HCT116 (cell line): Measurements from ENCODE around the gene MOSPD3. TPM values are rescaled to one million over a fixed set of nuclear protein-coding genes. Genes with fewer than 3 reads are reported as not detected.
A peak's percentile ranks its signal among the peaks of the same experiment; 100 is the strongest.

ENCODE experiments used
- ATAC-seq: fragments of 200-7000 bp; cut with Tn5 transposase; 2 replicates; pipeline ENCODE4 v1.9.1; 2020; ENCODE audit warnings: mild to moderate bottlenecking, moderate library complexity
- BruUV-seq: library from RNA; stranded (reverse); fragments of 400-500 nt; replicated peaks from 2 replicates; lab custom pipeline; 2021; lab: Mats Ljungman, UMichigan
- CTCF ChIA-PET: fragments of 300-600 bp; sonication (Branson Sonifier 250); formaldehyde crosslinking; loops from one replicate; lab custom pipeline; 2021; ENCODE audit warnings: antibody characterized with exemption; lab: Charles Lee
- POLR2A ChIA-PET: fragments of 300-600, 350-600 bp; sonication (Branson Sonifier 250); formaldehyde crosslinking; loops from one replicate; lab custom pipeline; 2021; ENCODE audit warnings: antibody characterized with exemption; lab: Charles Lee
- RAD21 ChIA-PET, 2 experiments: fragments of 300-600 bp; sonication (Branson Sonifier 250); formaldehyde crosslinking; loops; one replicate each; lab custom pipeline; 2023; ENCODE audit warnings: low total read pairs in 2 of 2; ENCODE audit not compliant: uncharacterized antibody in 2 of 2, unreplicated experiment in 2 of 2, low non-redundant PET in 1 of 2; lab: Charles Lee
- DNase-seq: peaks from one replicate; pipeline ENCODE4 v3.0.0-alpha.2; 2010; ENCODE audit warnings: low read depth, low spot score
- H2AFZ ChIP-seq: fragments of 200-600 bp; shearing (Covaris generic), sonication (generic); 2 replicates; pipeline ENCODE4 v1.6.1; 2017; ENCODE audit warnings: low read depth, mixed run types, mixed read lengths, antibody characterized with exemption, low read length; ENCODE audit not compliant: poor library complexity, severe bottlenecking
- H3K27ac ChIP-seq: 2 replicates; pipeline ENCODE4 v1.5.1; 2012; ENCODE audit warnings: low read depth, low read length
- H3K27me3 ChIP-seq: fragments of 200-600 bp; sonication (generic); 2 replicates; pipeline ENCODE4 v1.6.1; 2016; ENCODE audit warnings: mixed run types, low read length, mixed read lengths; ENCODE audit not compliant: insufficient read depth
- H3K36me3 ChIP-seq, 2 experiments: fragments of 200-500 bp in 1 of 2; fragments of 200-600 bp in 1 of 2; sonication (Bioruptor generic) in 1 of 2; sonication (generic) in 1 of 2; 2 replicates each; pipeline versions ENCODE4 v1.5.1 to v1.6.1; 2014 to 2016; ENCODE audit warnings: low read length in 2 of 2, inconsistent platforms in 1 of 2, mixed read lengths in 1 of 2, mixed run types in 1 of 2; ENCODE audit not compliant: insufficient read depth in 2 of 2, control insufficient read depth in 1 of 2
- H3K4me1 ChIP-seq, 2 experiments: fragments of 200-600 bp in 1 of 2; sonication (generic) in 1 of 2; 2 replicates each; pipeline versions ENCODE4 v1.5.1 to v1.6.1; 2012 to 2017; ENCODE audit warnings: low read length in 2 of 2, inconsistent platforms in 1 of 2, mild to moderate bottlenecking in 1 of 2, mixed read lengths in 1 of 2, mixed run types in 1 of 2, moderate library complexity in 1 of 2; ENCODE audit not compliant: insufficient read depth in 2 of 2, control insufficient read depth in 1 of 2
- H3K4me2 ChIP-seq: fragments of 200-600 bp; sonication (generic); 2 replicates; pipeline ENCODE4 v1.6.1; 2017; ENCODE audit warnings: mixed run types, low read length, mixed read lengths
- H3K4me3 ChIP-seq, 2 experiments: fragments of 200-600 bp in 1 of 2; sonication (generic) in 1 of 2; replicated peaks in 1 of 2; 2 replicates each; pipeline ENCODE4 v1.5.1; 2011 to 2016; ENCODE audit warnings: low read length in 2 of 2, control low read depth in 1 of 2, low read depth in 1 of 2, mild to moderate bottlenecking in 1 of 2, mixed read lengths in 1 of 2, mixed run types in 1 of 2
- H3K79me2 ChIP-seq: fragments of 200-600 bp; sonication (generic); 2 replicates; pipeline ENCODE4 v1.6.1; 2017; ENCODE audit warnings: mild to moderate bottlenecking, mixed run types, low read length, moderate library complexity, mixed read lengths; ENCODE audit not compliant: insufficient read depth
- H3K9ac ChIP-seq: fragments of 200-600 bp; sonication (generic); 2 replicates; pipeline ENCODE4 v1.6.1; 2016; ENCODE audit warnings: low read length, mixed read lengths
- H3K9me2 ChIP-seq: fragments of 200-600 bp; sonication (generic), shearing (Covaris generic); 2 replicates; pipeline ENCODE4 v1.6.1; 2017; ENCODE audit warnings: mixed run types, mild to moderate bottlenecking, moderate library complexity; ENCODE audit not compliant: insufficient read depth
- H3K9me3 ChIP-seq, 2 experiments: fragments of 200-500 bp in 1 of 2; fragments of 200-600 bp in 1 of 2; sonication (Bioruptor generic) in 1 of 2; sonication (generic) in 1 of 2; 2 replicates each; pipeline ENCODE4 v1.6.1; 2014 to 2017; ENCODE audit warnings: low read length in 2 of 2, mixed read lengths in 2 of 2, inconsistent platforms in 1 of 2, low read depth in 1 of 2, mild to moderate bottlenecking in 1 of 2, mixed run types in 1 of 2, moderate library complexity in 1 of 2; ENCODE audit not compliant: control insufficient read depth in 1 of 2, insufficient read depth in 1 of 2
- H4K20me1 ChIP-seq: fragments of 200-600 bp; sonication (generic), shearing (Covaris generic); 2 replicates; pipeline ENCODE4 v1.6.1; 2017; ENCODE audit warnings: mixed run types, mild to moderate bottlenecking, moderate library complexity; ENCODE audit not compliant: insufficient read depth
- CTCF ChIP-seq, 3 experiments: fragments of 200-600 bp in 1 of 3; sonication (generic) in 1 of 3; IDR thresholded peaks in 2 of 3; conservative IDR thresholded peaks in 1 of 3; 2 replicates each; pipeline ENCODE4 v1.5.1; 2012 to 2017; ENCODE audit warnings: low read depth in 2 of 3, low read length in 2 of 3, antibody characterized with exemption in 1 of 3, borderline replicate concordance in 1 of 3, control low read depth in 1 of 3, mild to moderate bottlenecking in 1 of 3, mixed read lengths in 1 of 3, mixed run types in 1 of 3, moderate library complexity in 1 of 3; ENCODE audit not compliant: insufficient read depth in 1 of 3
- EGR1 ChIP-seq: IDR thresholded peaks from 2 replicates; pipeline ENCODE4 v1.6.1; 2012; ENCODE audit warnings: low read depth
- ELF1 ChIP-seq: IDR thresholded peaks from 2 replicates; pipeline ENCODE4 v1.6.1; 2012; ENCODE audit warnings: low read depth, borderline replicate concordance
- FOSL1 ChIP-seq: IDR thresholded peaks from 2 replicates; pipeline ENCODE4 v1.6.1; 2012; ENCODE audit warnings: low read depth
- MAX ChIP-seq: IDR thresholded peaks from 2 replicates; pipeline ENCODE4 v1.6.1; 2012
- POLR2A ChIP-seq: IDR thresholded peaks from 2 replicates; pipeline ENCODE4 v1.7.0; 2011; ENCODE audit warnings: borderline replicate concordance; ENCODE audit not compliant: insufficient read depth, insufficient read length; ENCODE audit errors: extremely low read depth
- YY1 ChIP-seq: IDR thresholded peaks from 2 replicates; pipeline ENCODE4 v1.6.1; 2011; ENCODE audit warnings: low read length, low read depth, moderate library complexity, mild to moderate bottlenecking; ENCODE audit not compliant: insufficient replicate concordance; ENCODE audit errors: extremely low read depth
- intact Hi-C: fragments of 100-400 bp; cut with micrococcal nuclease; formaldehyde crosslinking; loops from 2 replicates; pipeline ENCODE4 v1.10.0; 2022
- total RNA-seq: library from RNA; stranded (reverse); gene quantifications from one replicate; pipeline ENCODE4 v1.2.1, GENCODE V29; 2021; ENCODE audit not compliant: unreplicated experiment

MOSPD3 gene
- total RNA-seq, 1 experiment from 2014 or later = 32.8 TPM

GRCh38 chr7:100641860-100642533 lies 29.7 kb downstream of the MOSPD3 start:
- CTCF ChIA-PET = interaction anchor here (0.9 to 1.1 kb wide), 2 partner anchors 8 to 9 kb away, joined by 3 read pairs; no protein-coding TSS in a partner anchor
- Histone ChIP-seq H3K9ac (no peak overlapping the region), H3K27ac (no peak overlapping the region; the same call in 1 of the 2 replicates), H3K27me3 (no peaks in the 10 kb centered on the region), H4K20me1 (no peaks in the 10 kb centered on the region), H3K9me2 (no peaks in the 10 kb centered on the region), H3K4me2 (peak overlapping the region; percentile 23; the same call in 1 of the 2 replicates), H3K4me1 (peaks cover 4 to 13% of the 10 kb centered on the region in 2 experiments), H3K36me3 (no peaks in the 10 kb centered on the region), H2AFZ (no peak overlapping the region), H3K4me3 (no peak overlapping the region), H3K9me3 (no peaks in the 10 kb centered on the region), H3K79me2 (no peaks in the 10 kb centered on the region)
- RAD21 ChIA-PET = interaction anchor here in 1 of 2 experiments (0.7 kb wide), 1 partner anchor 145 kb away, joined by 3 read pairs; no protein-coding TSS in a partner anchor
- no TSS peak for BruUV-seq
- DNase-seq (no peak), ATAC-seq (no peak)
- intact Hi-C loops = no loop called here
- no peak for TF ChIP-seq ELF1
- TF ChIP-seq CTCF (IDR thresholded peaks at IDR 0.05 in 2 of 3, conservative IDR thresholded peaks at IDR 0.05 in 1 of 3; ENCODE audit: borderline replicate concordance in 1 of 3, insufficient read depth in 1 of 3, low read depth in 2 of 3, low read length in 2 of 3) = no peak
- no peak for TF ChIP-seq FOSL1
- no peak for TF ChIP-seq POLR2A
- TF ChIP-seq MAX = no peak
- no peak for TF ChIP-seq YY1
- no peak for TF ChIP-seq EGR1
- POLR2A ChIA-PET = interaction anchor here (0.6 kb wide), 1 partner anchor 448 kb away, joined by 3 read pairs; no protein-coding TSS in a partner anchor
